PC-3 (cell line): ENCODE data around the gene TKT.

ENCODE experiments used
- CTCF ChIP-seq: fragments of 300-600 bp; sonication (generic); conservative IDR thresholded peaks from 2 replicates; pipeline ENCODE4 v1.5.1; 2017; ENCODE audit warnings: antibody characterized with exemption, low read depth, mild to moderate bottlenecking, low read length
- EZH2 ChIP-seq: fragments of 300-600 bp; sonication (generic); IDR thresholded peaks from one replicate; pipeline ENCODE4 v1.6.1; 2017; ENCODE audit warnings: antibody characterized with exemption, mild to moderate bottlenecking, low read length; ENCODE audit not compliant: unreplicated experiment

GRCh38 chr3:53269888-53270880, 14.4 kb upstream of the TKT start:
- TF ChIP-seq CTCF (0 out of 2 replicates have a peak, but pooled peaks have one; percentile 8), EZH2 (no peak)
